Spleen (tissue), 7 donors: ENCODE data around the gene CYFIP2.

ENCODE experiments used
- POLR2AphosphoS5 ChIP-seq, 3 donors: sonication (generic); formaldehyde crosslinking; IDR thresholded peaks; one replicate each; pipeline ENCODE4 v1.5.1; 2017; ENCODE audit warnings: antibody characterized with exemption in 3 of 3
- TF ChIP-seq, protein P1 (sequence below), 11 experiments: fragments of 200-600 bp in 7 of 11; fragments of 450-650 bp in 4 of 11; sonication (generic) in 4 of 11; IDR thresholded peaks in 8 of 11; conservative IDR thresholded peaks in 3 of 11; 1 replicate in 7 of 11; 2 replicates in 4 of 11; pipeline versions ENCODE4 v1.4.0 to v1.8.0; 2016 to 2021; ENCODE audit warnings: antibody characterized with exemption in 11 of 11, inconsistent platforms in 4 of 11, mild to moderate bottlenecking in 1 of 11
- donor health status: DM: no; HTN: no; CAD: no; lungs with moderate emphysema.
- donor health status: DM: no; HTN: no; CAD: no.
- donor health status: DM: no; HTN: no; CAD: no.

- TF ChIP-seq, protein P1, sequence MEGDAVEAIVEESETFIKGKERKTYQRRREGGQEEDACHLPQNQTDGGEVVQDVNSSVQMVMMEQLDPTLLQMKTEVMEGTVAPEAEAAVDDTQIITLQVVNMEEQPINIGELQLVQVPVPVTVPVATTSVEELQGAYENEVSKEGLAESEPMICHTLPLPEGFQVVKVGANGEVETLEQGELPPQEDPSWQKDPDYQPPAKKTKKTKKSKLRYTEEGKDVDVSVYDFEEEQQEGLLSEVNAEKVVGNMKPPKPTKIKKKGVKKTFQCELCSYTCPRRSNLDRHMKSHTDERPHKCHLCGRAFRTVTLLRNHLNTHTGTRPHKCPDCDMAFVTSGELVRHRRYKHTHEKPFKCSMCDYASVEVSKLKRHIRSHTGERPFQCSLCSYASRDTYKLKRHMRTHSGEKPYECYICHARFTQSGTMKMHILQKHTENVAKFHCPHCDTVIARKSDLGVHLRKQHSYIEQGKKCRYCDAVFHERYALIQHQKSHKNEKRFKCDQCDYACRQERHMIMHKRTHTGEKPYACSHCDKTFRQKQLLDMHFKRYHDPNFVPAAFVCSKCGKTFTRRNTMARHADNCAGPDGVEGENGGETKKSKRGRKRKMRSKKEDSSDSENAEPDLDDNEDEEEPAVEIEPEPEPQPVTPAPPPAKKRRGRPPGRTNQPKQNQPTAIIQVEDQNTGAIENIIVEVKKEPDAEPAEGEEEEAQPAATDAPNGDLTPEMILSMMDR (IDR thresholded peaks at IDR 0.05 in 8 of 11, conservative IDR thresholded peaks at IDR 0.05 in 3 of 11): no peak
- TF ChIP-seq POLR2AphosphoS5 (IDR thresholded peaks at IDR 0.05): no peak
Measured at GRCh38 chr5:157381746-157382145, 115.8 kb downstream of the CYFIP2 start.
